Peyer's patch (tissue), 4 donors: ENCODE data around the gene C19orf18. TPM values are rescaled to one million over a fixed set of nuclear protein-coding genes. Genes with fewer than 3 reads are reported as not detected.

Experiments
- DNase-seq, 3 donors: peaks; one replicate each; pipeline ENCODE4 v3.0.0-alpha.2; 2017 to 2019
- H3K27ac ChIP-seq, 4 donors: fragments of 200-600 bp; sonication (generic); one replicate each; pipeline ENCODE4 v1.5.1; 2016 to 2019
- H3K27me3 ChIP-seq, 2 donors: fragments of 200-600 bp; sonication (generic); one replicate each; pipeline ENCODE4 v1.5.1; 2019
- H3K36me3 ChIP-seq, 3 donors: fragments of 200-600 bp; sonication (generic); one replicate each; pipeline ENCODE4 v1.5.1; 2016 to 2019
- H3K4me1 ChIP-seq, 4 donors: fragments of 200-600 bp; sonication (generic); one replicate each; pipeline ENCODE4 v1.5.1; 2016 to 2019
- H3K4me3 ChIP-seq, 4 donors: fragments of 200-600 bp; sonication (generic); 1 replicate in 3 of 4; 2 replicates in 1 of 4; pipeline ENCODE4 v1.5.1; 2016 to 2019; ENCODE audit warnings: mild to moderate bottlenecking in 1 of 4
- H3K9me3 ChIP-seq, 4 donors: fragments of 200-600 bp; sonication (generic); one replicate each; pipeline ENCODE4 v1.5.1; 2016 to 2019; ENCODE audit warnings: mild to moderate bottlenecking in 1 of 4
- CTCF ChIP-seq, 6 experiments: fragments of 450-650 bp in 4 of 6; fragments of 200-600 bp in 2 of 6; sonication (generic) in 1 of 6; IDR thresholded peaks; one replicate each; pipeline ENCODE4 v1.5.1; 2017 to 2019; ENCODE audit warnings: antibody characterized with exemption in 6 of 6, mild to moderate bottlenecking in 3 of 6, moderate library complexity in 1 of 6
- POLR2A ChIP-seq, 2 donors: fragments of 450-650 bp; IDR thresholded peaks; one replicate each; pipeline ENCODE4 v1.5.1; 2017; ENCODE audit warnings: antibody characterized with exemption in 2 of 2, mild to moderate bottlenecking in 2 of 2, moderate library complexity in 2 of 2
- total RNA-seq, 4 donors: library from RNA; depleted of rRNA; stranded (reverse); fragments of >200 nt; gene quantifications; one replicate each; pipeline ENCODE4 v1.1.0, GENCODE V29; 2016

The C19orf18 gene
- total RNA-seq, 4 donors from 2014 or later = 3.1 to 4.0 TPM; not detected in 2

- Histone ChIP-seq H3K27me3 (no peaks in the 10 kb centered on the region), H3K9me3 (peaks cover 0 to 56% (median 24%) of the 10 kb centered on the region in 4 donors), H3K4me1 (no peaks in the 10 kb centered on the region), H3K36me3 (no peaks in the 10 kb centered on the region), H3K4me3 (no peak overlapping the region), H3K27ac (no peak overlapping the region)
- no peak for DNase-seq
- TF ChIP-seq CTCF (IDR thresholded peaks at IDR 0.05) (no peak), POLR2A (IDR thresholded peaks at IDR 0.05) (no peak)
These were observed 9.6 kb downstream of the C19orf18 start for GRCh38 chr19:57964761-57965160.

DNA sequence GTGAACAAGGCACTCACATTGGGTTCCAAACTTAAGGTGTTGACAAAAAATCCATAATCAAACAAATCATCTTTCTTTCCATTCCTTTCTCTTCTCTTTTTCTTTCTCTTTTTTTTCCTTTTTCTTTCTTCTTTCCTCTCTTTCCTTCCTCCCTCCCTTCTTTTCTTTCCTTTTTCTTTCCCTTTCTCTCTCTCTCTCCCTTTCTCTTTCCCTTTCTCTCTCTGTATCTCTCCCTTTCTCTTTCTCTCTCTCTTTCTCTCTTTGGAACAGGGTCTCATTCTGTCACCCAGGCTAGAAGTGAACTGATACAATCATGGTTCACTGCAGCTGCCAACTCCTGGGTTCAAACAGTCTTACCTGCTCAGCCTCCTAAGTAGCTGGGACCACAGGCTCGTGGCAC, 12.5 kb downstream of the C19orf18 start:
- H3K4me3 ChIP-seq = no peak overlapping the region
- DNase-seq = no peak
- no peaks in the 10 kb centered on the region for H3K27me3 ChIP-seq
- H3K36me3 ChIP-seq = no peaks in the 10 kb centered on the region
- TF ChIP-seq CTCF (IDR thresholded peaks at IDR 0.05) (no peak), POLR2A (IDR thresholded peaks at IDR 0.05) (no peak)
- H3K9me3 ChIP-seq = peaks cover 0 to 64% (median 14%) of the 10 kb centered on the region in 4 donors
- no peak overlapping the region for H3K27ac ChIP-seq
- no peaks in the 10 kb centered on the region for H3K4me1 ChIP-seq

DNA sequence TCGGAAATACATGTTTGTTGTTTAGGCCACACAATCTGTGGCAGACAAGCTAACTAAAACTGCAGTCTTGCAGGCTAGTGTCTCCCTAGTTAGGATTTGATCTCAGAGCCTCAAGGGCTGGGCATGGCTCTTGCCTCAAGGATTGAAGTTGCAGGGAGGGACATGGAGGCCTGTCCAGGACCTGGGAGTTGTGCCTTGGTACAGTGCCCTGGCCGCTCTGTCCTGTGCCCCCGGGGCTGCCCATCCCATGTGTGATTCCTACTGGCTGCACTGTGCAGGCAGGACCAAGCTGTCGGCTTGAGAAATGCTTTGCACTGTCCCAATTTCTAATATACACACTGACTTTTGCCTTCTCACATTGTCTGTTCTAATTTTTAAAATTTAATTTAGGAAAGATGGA, 19.3 kb downstream of the C19orf18 start:
- H3K4me3 ChIP-seq = no peak overlapping the region
- TF ChIP-seq CTCF (IDR thresholded peaks at IDR 0.05) = no peak
- TF ChIP-seq POLR2A (IDR thresholded peaks at IDR 0.05) = no peak
- no peak overlapping the region for H3K27ac ChIP-seq
- peaks cover 0 to 34% (median 6%) of the 10 kb centered on the region in 4 donors for H3K9me3 ChIP-seq
- DNase-seq = no peak
- no peaks in the 10 kb centered on the region for H3K27me3 ChIP-seq
- no peaks in the 10 kb centered on the region for H3K36me3 ChIP-seq
- no peaks in the 10 kb centered on the region for H3K4me1 ChIP-seq

DNA sequence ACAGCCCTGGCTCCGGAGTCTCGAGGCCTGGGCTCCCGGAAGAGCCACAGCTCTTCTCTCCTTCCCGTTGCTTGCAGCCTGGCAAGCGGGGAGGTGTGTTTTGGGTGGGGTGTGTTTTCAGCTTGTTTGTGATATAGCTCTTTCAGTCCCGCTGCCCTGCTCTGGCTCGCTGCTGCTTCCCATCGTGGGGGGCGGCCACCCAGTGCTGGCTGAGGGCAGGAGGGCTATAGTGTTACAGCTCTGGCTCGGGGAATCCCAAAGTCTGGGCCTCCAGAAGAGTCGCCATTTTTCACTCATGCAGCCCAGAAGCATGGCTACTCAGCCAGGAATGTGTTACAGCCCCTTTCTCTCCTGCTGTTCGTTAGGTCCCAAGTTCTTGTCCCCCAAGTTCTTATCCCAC, 24.6 kb downstream of the C19orf18 start:
- Histone ChIP-seq H3K27me3 (no peaks in the 10 kb centered on the region), H3K4me3 (no peak overlapping the region), H3K36me3 (no peaks in the 10 kb centered on the region), H3K4me1 (peaks cover 0 to 11% (median 2%) of the 10 kb centered on the region in 4 donors), H3K9me3 (peaks cover 0 to 10% (median 4%) of the 10 kb centered on the region in 4 donors), H3K27ac (no peak overlapping the region)
- TF ChIP-seq POLR2A (IDR thresholded peaks at IDR 0.05) = no peak
- TF ChIP-seq CTCF (IDR thresholded peaks at IDR 0.05) = no peak
- DNase-seq = no peak

DNA sequence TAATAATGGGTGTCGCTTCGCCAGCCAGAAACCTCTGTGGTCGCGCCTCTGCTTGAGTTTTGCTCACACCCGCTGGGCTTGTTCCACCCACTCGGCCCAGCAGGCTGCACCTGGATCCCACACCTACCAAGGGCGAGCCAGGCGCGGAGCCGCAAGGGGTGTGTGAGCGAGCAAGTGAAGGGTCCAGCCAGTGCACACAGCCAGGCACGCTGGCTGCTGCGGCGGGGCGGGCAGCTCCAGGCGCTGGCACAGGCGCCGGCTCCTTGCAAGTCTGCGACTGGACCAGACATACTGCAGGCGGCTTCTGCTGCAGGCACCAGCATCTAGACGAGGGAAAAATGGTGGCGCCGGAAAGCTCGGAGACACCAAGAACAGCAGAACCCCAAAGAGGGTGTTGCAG, 25.0 kb downstream of the C19orf18 start:
- TF ChIP-seq POLR2A (IDR thresholded peaks at IDR 0.05) = no peak
- TF ChIP-seq CTCF (IDR thresholded peaks at IDR 0.05) = no peak
- H3K9me3 ChIP-seq = peaks cover 0 to 13% (median 5%) of the 10 kb centered on the region in 4 donors
- no peak for DNase-seq

More for the DNA sequence above, 25.0 kb downstream of the C19orf18 start:
- peaks cover 0 to 11% (median 2%) of the 10 kb centered on the region in 4 donors for H3K4me1 ChIP-seq
- peaks cover 0 to 2% (median 0%) of the 10 kb centered on the region in 3 donors for H3K36me3 ChIP-seq
- no peak overlapping the region for H3K27ac ChIP-seq
- H3K4me3 ChIP-seq = no peak overlapping the region
- no peaks in the 10 kb centered on the region for H3K27me3 ChIP-seq
